RWPE1 (cell line): ENCODE results near the gene SLC12A8.

Source experiments
- CTCF ChIA-PET: fragments of 350-600 bp; sonication (Branson Sonifier 250); formaldehyde crosslinking; extraction: SDS; loops from one replicate; lab custom pipeline; 2021; lab: Yijun Ruan, JAX
- POLR2A ChIA-PET: fragments of 400-600 bp; formaldehyde crosslinking; extraction: SDS; loops from one replicate; lab custom pipeline; 2020; ENCODE audit warnings: antibody characterized with exemption; ENCODE audit not compliant: low non-redundant PET; lab: Yijun Ruan, JAX
- DNase-seq: peaks from one replicate; pipeline ENCODE4 v3.0.0; 2012; ENCODE audit warnings: low spot score
- H3K27ac ChIP-seq: fragments of 450-650 bp; 2 replicates; pipeline ENCODE4 v1.5.1; 2017
- CTCF ChIP-seq: fragments of 450-650 bp; conservative IDR thresholded peaks from 2 replicates; pipeline ENCODE4 v1.5.1; 2017; ENCODE audit warnings: low read depth, mild to moderate bottlenecking

Gene SLC12A8

DNA sequence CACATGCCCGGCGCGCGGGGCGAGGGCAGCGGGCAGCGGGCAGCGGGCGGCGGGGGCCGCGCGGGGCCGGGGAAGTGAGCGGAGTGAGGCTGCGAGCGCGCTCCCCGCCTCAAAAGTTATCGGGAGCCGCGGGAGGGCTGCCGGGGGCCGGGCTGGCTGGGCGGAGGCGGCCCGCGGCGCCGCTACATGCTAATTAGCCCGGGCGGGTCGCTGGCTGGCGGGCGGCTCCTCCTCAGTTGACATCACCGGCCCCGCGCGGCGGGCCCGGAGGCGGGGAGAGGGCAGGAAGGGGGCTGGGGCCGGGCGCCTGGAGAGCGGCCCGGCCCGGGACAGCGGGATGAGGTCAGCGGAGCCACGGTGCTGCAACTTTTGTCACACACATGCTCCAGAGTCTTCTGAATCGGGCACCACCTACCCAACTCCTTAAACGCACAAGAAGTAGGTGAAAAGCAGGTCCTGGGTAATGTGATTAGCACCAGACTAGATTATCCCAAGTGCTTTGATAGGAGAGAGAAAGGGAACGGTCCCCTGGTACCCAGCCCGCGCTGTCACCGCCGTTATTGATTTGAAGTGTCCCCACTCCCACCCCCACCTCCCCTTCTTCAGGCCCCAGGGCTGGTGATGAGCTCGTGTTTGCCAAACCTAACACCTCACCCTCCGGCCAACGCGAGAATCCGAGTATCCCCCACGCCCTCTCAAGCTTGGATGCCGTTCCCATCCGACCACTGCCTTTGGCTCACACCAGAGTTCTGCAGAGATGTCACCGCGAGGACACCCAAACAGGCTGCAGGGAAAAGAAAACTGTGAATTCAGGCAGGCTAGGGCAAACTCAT, 156.4 kb downstream of the SLC12A8 start, which contains the start of gene HEG1:
HEG1 (minus strand) TSS at position 85 of the 833 bp plus-strand sequence. CDS start 107 bp downstream, outside the sequence.
- POLR2A ChIA-PET = no interaction called here
- peak within 1 kb of the TSS; percentile 95 for H3K27ac ChIP-seq
- CTCF ChIA-PET = no interaction called here
- DNase-seq = peak; percentile 83
- TF ChIP-seq CTCF = no peak

- DNase-seq = peak; percentile 27
- ChIA-PET CTCF (no interaction called here), POLR2A (no interaction called here)
- H3K27ac ChIP-seq = peak overlapping the region; percentile 95
- TF ChIP-seq CTCF = no peak
These were observed 157.1 kb downstream of the SLC12A8 start for GRCh38 chr3:125055331-125055912.

DNA sequence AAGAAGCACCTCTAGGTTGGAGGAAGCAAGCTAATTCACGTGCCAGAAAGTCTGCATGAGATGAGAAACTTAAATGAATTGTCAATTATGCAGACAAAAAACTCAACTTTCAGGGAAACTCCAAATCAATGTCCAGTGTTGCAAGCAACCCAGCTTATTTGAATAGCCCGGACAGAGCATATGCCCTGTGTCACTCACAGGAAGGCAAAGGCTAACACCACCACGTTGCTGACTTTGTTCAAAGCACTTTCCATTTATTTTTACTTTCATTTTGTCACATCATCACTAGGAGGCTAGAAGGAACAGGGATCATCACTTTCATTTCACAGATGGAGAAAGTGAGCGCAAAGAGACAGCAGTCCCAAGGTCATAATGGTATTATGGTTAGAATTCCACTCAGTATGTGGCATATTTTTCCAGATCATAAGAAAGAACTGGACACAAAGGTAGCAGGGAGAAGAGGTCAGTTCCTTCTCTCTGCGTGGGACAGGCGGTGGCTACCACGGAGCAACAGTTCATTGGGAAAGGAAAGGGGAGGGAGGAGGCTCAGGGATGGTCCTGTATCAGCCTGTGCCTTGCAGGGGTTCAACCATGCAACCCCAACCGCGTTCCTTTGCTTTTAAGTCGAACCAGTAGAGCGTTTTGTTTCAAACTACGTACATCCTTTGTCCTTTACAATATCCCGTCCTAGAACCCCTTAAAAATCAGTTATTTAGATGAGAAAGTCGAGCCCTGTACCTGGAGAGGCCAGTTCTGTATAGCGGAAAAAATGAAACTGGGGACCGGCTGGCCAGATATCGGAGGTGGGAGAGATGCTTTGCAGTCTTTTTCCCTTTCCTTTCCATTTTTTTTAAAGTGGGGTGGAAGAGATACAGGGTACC, 157.9 kb downstream of the SLC12A8 start:
- DNase-seq = peak; percentile 61
- H3K27ac ChIP-seq = peak overlapping the region; percentile 95
- ChIA-PET POLR2A (no interaction called here), CTCF (no interaction called here)
- no peak for TF ChIP-seq CTCF

DNA sequence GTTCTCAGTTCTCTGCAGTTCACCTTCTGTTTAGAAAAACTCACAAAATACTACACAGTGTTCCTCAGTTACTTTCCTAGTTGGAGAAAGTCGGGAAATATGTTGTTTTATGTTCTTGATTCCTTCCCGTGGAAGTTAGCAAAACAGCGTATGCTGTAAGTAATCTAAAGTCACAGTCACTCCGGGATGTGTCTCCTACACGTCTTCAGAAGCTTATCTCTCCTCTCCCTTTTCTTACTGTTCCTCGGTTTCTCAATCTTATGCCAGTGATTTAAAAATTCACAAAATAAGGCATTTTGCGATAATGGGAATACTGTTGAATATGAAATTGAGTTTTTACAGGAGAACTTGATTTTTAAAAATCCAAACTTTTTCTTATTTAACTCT, 158.5 kb downstream of the SLC12A8 start:
- DNase-seq = no peak
- ChIA-PET CTCF (no interaction called here), POLR2A (no interaction called here)
- TF ChIP-seq CTCF = no peak
- H3K27ac ChIP-seq = peak overlapping the region; percentile 44

- DNase-seq = no peak
- ChIA-PET CTCF (no interaction called here), POLR2A (interaction anchor here (1.0 kb wide), 1 partner anchor 15 kb away, joined by 4 read pairs; no protein-coding TSS in a partner anchor)
- TF ChIP-seq CTCF = no peak
- peak overlapping the region; percentile 86 for H3K27ac ChIP-seq
These were observed 159.2 kb downstream of the SLC12A8 start for GRCh38 chr3:125053304-125053699.
